GM20431 (cell line): ENCODE results near the gene RNF125.
"Not testable (repeated sequence)": the region's sequence is repeated elsewhere in the genome, so short reads cannot be mapped to it uniquely, and the experiment has no call there.

Source experiments
- in situ Hi-C: fragments of 300-500 bp; cut with MseI, MboI; formaldehyde crosslinking; loops from one replicate; pipeline ENCODE4 v1.15.0; 2020; ENCODE audit warnings: low sequenced_read_pairs; ENCODE audit not compliant: unreplicated experiment

RNF125 gene

DNA sequence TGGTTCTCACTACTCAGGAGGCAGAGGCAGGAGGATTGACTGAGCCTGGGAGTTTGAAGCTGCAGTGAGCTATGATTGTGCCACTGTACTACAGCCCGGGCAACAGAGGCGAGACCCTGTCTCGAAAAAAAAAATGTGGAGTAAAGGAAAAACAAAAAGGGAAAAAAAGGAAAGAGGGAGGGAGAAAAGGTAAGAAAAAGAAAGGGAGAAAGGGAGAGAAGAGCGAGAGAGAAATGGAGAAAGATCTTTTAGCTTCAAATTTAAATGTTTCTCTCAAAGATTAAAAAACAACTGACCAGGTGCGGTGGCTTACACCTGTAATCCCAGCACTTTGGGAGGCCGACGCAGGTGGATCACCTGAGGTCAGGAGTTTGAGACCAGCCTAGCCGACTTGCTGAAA lies 65.2 kb downstream of the RNF125 start:
- in situ Hi-C loops = no loop called here

DNA sequence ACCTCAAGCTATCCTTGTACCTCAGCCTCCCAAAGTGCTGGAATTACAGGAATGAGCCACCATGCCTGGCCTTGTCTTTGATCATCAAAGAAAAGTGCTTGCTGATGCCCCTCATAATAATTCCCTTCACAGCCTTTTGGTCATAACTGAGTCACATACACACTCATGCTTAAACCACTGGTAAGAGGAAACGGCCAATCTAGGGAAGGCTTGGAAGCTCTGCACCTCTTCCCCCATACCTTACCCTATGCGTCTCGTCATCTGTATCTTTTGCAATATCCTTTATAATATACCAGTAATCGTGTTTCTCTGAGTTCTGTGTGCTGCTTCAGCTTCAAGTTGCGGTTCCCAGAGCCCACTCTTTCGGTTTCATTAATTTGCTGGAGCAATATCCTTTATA lies 68.3 kb downstream of the RNF125 start:
- in situ Hi-C loops = no loop called here

- in situ Hi-C loops = not testable (repeated sequence)
Observed at GRCh38 chr18:32090831-32091230, 72.2 kb downstream of the RNF125 start.

DNA sequence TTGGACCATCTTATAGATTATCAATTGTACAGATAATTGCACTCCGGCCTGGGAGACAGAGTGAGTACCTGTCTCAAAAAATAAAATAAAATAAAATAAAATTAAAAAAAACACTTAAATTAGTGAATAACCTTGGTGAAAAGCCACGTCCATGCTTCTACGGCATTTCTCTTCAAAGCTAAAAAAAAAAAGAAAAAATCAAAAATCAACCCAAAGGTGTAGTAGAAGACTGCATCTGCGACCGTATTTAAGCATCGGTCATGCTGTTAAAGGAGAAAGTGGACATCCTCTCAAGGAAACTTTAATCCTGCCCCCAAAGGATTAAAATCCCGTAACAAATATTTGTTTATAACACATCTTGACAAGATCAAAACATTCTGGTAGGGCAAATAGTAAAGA lies 72.7 kb downstream of the RNF125 start:
- in situ Hi-C loops = no loop called here

DNA sequence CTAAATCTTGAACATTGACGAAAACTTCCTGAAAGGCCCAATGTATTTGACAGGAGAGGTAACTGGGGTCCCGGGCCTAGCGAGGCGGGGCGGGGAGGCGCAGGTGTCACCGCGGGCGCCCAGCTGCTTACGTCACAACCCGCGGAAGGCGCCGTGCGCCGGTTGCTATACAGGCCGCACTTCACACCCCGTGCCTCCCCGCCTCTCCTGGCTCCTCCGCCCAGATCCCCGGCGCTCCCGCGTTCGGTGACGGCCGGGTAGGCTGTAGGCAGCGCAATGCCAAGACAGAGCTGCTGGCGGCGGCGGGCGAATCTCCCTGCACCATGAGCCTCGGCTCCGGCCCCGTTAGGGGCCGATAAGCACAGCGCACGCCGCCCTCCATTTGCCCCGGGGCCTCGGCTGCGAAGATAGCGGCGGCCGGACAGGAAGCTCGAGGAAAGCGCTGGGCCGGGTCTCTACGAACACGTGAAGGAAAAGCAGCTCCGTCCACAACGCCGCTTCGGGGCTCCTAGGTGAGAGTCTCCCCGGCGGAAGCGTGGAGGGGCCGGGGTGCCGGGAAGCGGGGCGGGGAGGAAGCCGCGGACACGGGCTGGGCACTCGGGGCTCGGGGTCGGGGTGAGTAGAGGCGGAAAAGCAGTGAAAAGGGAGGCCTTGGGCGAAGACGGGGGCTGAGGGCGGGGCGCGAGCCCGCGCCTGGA lies 73.2 kb downstream of the RNF125 start, which contains the start of gene RNF138:
RNF138 (plus strand) TSS at position 151 of the 698 bp plus-strand sequence. CDS start 903 bp downstream, outside the sequence.
- in situ Hi-C loops = no loop called here

DNA sequence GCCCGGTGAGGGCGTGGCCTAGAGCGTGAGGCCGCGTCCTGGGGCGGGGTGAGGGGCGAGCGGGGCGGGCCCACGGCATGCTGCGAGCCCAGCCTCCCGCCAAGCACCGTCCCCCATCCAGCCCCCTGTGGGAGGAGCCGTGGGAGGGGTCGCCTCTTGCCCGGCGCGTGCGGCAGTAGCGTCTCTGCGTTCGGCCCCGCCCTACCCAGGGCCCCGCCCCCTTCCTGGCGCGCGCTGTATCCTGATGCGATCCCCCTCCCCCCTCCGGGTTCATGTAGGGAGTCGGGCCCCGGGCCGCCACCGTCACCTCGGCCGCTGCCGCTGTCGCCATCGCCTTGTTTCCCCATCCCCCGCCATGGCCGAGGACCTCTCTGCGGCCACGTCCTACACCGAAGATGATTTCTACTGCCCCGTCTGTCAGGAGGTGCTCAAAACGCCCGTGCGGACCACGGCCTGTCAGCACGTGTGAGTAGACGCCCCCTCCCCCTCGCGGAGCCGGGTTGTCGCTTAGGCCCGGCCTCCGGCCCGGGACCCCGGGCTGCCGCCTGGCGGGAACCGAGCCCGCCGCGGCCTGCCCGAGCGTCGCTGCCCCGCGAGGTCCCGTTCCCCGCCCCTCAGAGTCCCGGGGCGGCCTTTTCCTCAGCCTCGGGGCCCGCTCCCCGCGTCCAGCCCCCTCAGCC lies 73.9 kb downstream of the RNF125 start:
- in situ Hi-C loops = no loop called here

GRCh38 chr18:32093102-32093511 lies 74.5 kb downstream of the RNF125 start:
- in situ Hi-C loops = no loop called here

DNA sequence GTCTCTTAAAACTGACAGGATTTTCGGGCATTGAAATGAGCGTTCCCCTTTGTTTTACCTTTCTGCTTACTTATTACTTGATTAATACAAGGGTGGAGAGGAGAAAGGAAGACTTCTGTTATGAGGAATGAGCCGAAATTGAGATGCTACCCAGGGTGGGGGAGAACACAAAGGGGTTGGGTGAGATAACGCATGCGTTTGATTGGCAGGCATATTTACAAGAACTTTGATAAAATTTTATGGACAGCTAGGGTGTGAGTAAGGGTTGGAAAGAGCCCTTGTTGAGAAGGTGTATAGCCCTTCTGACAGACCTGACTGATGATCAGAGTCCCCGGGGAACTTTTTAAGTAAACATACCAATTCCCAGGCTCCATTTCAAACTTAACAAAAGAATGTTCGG lies 74.9 kb downstream of the RNF125 start:
- in situ Hi-C loops = no loop called here

DNA sequence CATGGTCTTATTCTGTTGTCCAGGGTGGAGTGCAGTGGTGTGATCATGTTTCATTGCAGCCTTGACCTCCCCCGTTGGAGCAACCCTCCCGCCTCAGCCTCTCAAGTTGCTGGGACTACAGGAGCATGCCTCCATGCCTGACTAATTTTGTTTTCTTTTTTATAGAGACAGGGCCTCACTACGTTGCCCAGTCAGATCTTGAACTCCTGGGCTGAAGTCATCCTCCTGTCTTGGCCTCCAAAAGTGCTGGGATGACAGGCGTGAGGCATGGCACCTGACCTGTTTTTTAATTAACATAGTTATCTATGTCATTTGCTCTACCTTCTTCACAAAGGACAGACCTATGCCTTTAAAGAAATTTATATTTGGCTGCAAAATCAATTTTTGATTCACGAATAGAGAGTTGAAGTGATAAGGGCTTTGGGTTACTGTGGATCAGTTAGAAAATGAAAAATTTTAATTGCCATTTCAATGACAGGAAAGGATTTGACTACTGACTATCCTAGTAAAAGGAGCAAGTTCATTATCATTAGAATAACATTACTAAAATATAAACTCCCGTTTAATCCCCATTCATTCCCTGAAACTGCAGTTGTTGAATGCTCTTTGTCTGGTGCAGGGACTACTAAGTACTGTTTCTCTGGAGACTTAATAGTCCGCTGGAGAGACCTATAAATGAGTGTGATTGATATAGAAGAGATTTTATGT lies 76.7 kb downstream of the RNF125 start:
- in situ Hi-C loops = no loop called here

GRCh38 chr18:32095900-32096229 lies 77.2 kb downstream of the RNF125 start:
- in situ Hi-C loops = no loop called here

GRCh38 chr18:32096946-32097345 lies 78.3 kb downstream of the RNF125 start:
- in situ Hi-C loops = no loop called here

- in situ Hi-C loops = no loop called here
Observed at GRCh38 chr18:32104516-32104915, 85.9 kb downstream of the RNF125 start.

- in situ Hi-C loops = no loop called here
Observed at GRCh38 chr18:32110005-32110404, 91.4 kb downstream of the RNF125 start.

- in situ Hi-C loops = no loop called here
Observed at GRCh38 chr18:32111706-32112105, 93.1 kb downstream of the RNF125 start.

- in situ Hi-C loops = no loop called here
Observed at GRCh38 chr18:32112826-32113225, 94.2 kb downstream of the RNF125 start.

- in situ Hi-C loops = no loop called here
Observed at GRCh38 chr18:32114293-32114942, 95.8 kb downstream of the RNF125 start.

- in situ Hi-C loops = no loop called here
Observed at GRCh38 chr18:32122039-32122438, 103.4 kb downstream of the RNF125 start.
